ENCODE measurements around the gene CORO1C.

Gene CORO1C

GRCh38 chr12:108597559-108598471, 133.5 kb downstream of the CORO1C start, which contains the start of gene TMEM119:
Gene TMEM119 (minus strand): TSS chr12:108598084. CDS start chr12:108592383, 5,701 bp downstream.
- H3K4me3 ChIP-seq (ENCODE audit: low read depth, low read length), result no peak within 1 kb of the TSS
- no peak for DNase-seq (ENCODE audit: low read depth)
- TF ChIP-seq CTCF (IDR thresholded peaks at IDR 0.05; ENCODE audit: control insufficient read depth, extremely low read depth, insufficient read depth), result no peak

GRCh38 chr12:108596854-108597558, 134.3 kb downstream of the CORO1C start:
- no peak for TF ChIP-seq CTCF (IDR thresholded peaks at IDR 0.05; ENCODE audit: control insufficient read depth, extremely low read depth, insufficient read depth)
- H3K4me3 ChIP-seq (ENCODE audit: low read depth, low read length), result no peak overlapping the region
- DNase-seq (ENCODE audit: low read depth), result no peak

GRCh38 chr12:108595711-108596647, 135.3 kb downstream of the CORO1C start:
- TF ChIP-seq CTCF (IDR thresholded peaks at IDR 0.05; ENCODE audit: control insufficient read depth, extremely low read depth, insufficient read depth), result no peak
- no peak overlapping the region for H3K4me3 ChIP-seq (ENCODE audit: low read depth, low read length)
- DNase-seq (ENCODE audit: low read depth), result no peak

Measured in LNCaP clone FGC (cell line).